Liver (tissue), 9 donors: Measurements from ENCODE around the gene NRG2. TPM values are rescaled to one million over a fixed set of nuclear protein-coding genes. Genes with fewer than 3 reads are reported as not detected.

Experiments used
- DNase-seq: peaks from one replicate; pipeline ENCODE4 v3.0.0-alpha.2; 2017; ENCODE audit warnings: low spot score
- H3K27ac ChIP-seq, 2 donors: one replicate each; pipeline ENCODE4 v1.7.0; 2013; ENCODE audit warnings: inconsistent platforms in 2 of 2, low read length in 2 of 2, control low read depth in 1 of 2, low read depth in 1 of 2, mild to moderate bottlenecking in 1 of 2
- H3K27me3 ChIP-seq, 4 donors: one replicate each; pipeline versions ENCODE4 v1.6.1 to v1.7.0; 2013; ENCODE audit warnings: low read length in 3 of 4, inconsistent platforms in 1 of 4, mild to moderate bottlenecking in 1 of 4, moderate library complexity in 1 of 4; ENCODE audit not compliant: control insufficient read depth in 4 of 4, insufficient read depth in 4 of 4
- H3K36me3 ChIP-seq, 4 donors: one replicate each; pipeline versions ENCODE4 v1.6.1 to v1.7.0; 2013; ENCODE audit warnings: low read length in 3 of 4, mild to moderate bottlenecking in 3 of 4, low read depth in 1 of 4, moderate library complexity in 1 of 4; ENCODE audit not compliant: control insufficient read depth in 4 of 4, insufficient read depth in 3 of 4
- H3K4me1 ChIP-seq, 4 donors: one replicate each; pipeline versions ENCODE4 v1.6.1 to v1.7.0; 2013; ENCODE audit warnings: low read length in 3 of 4, mild to moderate bottlenecking in 3 of 4, moderate library complexity in 1 of 4; ENCODE audit not compliant: control insufficient read depth in 4 of 4, insufficient read depth in 4 of 4
- H3K4me3 ChIP-seq, 3 donors: one replicate each; pipeline versions ENCODE4 v1.6.1 to v1.7.0; 2013; ENCODE audit warnings: low read length in 3 of 3, control low read depth in 1 of 3, low read depth in 1 of 3, mild to moderate bottlenecking in 1 of 3
- H3K9ac ChIP-seq, 2 donors: one replicate each; pipeline ENCODE4 v1.7.0; 2013; ENCODE audit warnings: low read length in 2 of 2, mild to moderate bottlenecking in 2 of 2, moderate library complexity in 2 of 2, control low read depth in 1 of 2, low read depth in 1 of 2
- H3K9me3 ChIP-seq, 4 donors: one replicate each; pipeline versions ENCODE4 v1.6.1 to v1.7.0; 2013; ENCODE audit warnings: low read length in 3 of 4; ENCODE audit not compliant: control insufficient read depth in 4 of 4
- FOXA1 ChIP-seq: IDR thresholded peaks from 2 replicates; pipeline ENCODE4 v1.6.1; 2016; ENCODE audit warnings: antibody characterized with exemption
- FOXA2 ChIP-seq: IDR thresholded peaks from 2 replicates; pipeline ENCODE4 v1.6.1; 2016; ENCODE audit warnings: antibody characterized with exemption
- GABPA ChIP-seq, 2 donors: IDR thresholded peaks in 1 of 2; conservative IDR thresholded peaks in 1 of 2; 2 replicates each; pipeline ENCODE4 v1.6.1; 2016; ENCODE audit warnings: antibody characterized with exemption in 2 of 2, mild to moderate bottlenecking in 1 of 2, moderate library complexity in 1 of 2
- NR2F2 ChIP-seq: IDR thresholded peaks from 2 replicates; pipeline ENCODE4 v1.6.1; 2016; ENCODE audit warnings: antibody characterized with exemption
- RAD21 ChIP-seq, 2 donors: IDR thresholded peaks; 2 replicates each; pipeline ENCODE4 v1.6.1; 2016; ENCODE audit warnings: antibody characterized with exemption in 2 of 2, mild to moderate bottlenecking in 2 of 2
- REST ChIP-seq: IDR thresholded peaks from 2 replicates; pipeline ENCODE4 v1.6.1; 2016; ENCODE audit warnings: antibody characterized with exemption, mild to moderate bottlenecking
- SP1 ChIP-seq: IDR thresholded peaks from 2 replicates; pipeline ENCODE4 v1.6.1; 2018; ENCODE audit warnings: antibody characterized with exemption, mild to moderate bottlenecking
- YY1 ChIP-seq: IDR thresholded peaks from 2 replicates; pipeline ENCODE4 v1.6.1; 2016; ENCODE audit warnings: antibody characterized with exemption, mild to moderate bottlenecking
- WGBS: extraction: QIAGEN DNeasy Blood & Tissue Kit; methylation state at CpG from one replicate; pipeline ENCODE4 v1.1.7; 2013; 5-methylcytosine and 5-hydroxymethylcytosine counted together
- polyA plus RNA-seq, 2 donors: library from polyadenylated mRNA; stranded (reverse) in 1 of 2; unstranded in 1 of 2; fragments of 200-250 nt in 1 of 2; fragments of >200 nt in 1 of 2; fragmentation: Nextera tagmentation in 1 of 2; extraction: Ambion mirVana in 1 of 2; gene quantifications; one replicate each; pipeline versions ENCODE4 v1.2.1 to v1.2.3, GENCODE V29; 2013 to 2015
- total RNA-seq, 2 donors: library from RNA; depleted of rRNA; stranded (reverse); fragments of >200 nt; gene quantifications; one replicate each; pipeline ENCODE4 v1.2.3, GENCODE V29; 2014
- TF ChIP-seq, protein P1 (sequence below): IDR thresholded peaks from 2 replicates; pipeline ENCODE4 v1.6.1; 2016; ENCODE audit warnings: antibody characterized with exemption
- TF ChIP-seq, protein P2 (sequence below): IDR thresholded peaks from 2 replicates; pipeline ENCODE4 v1.6.1; 2016; ENCODE audit warnings: antibody characterized with exemption
- TF ChIP-seq, protein P3 (sequence below): IDR thresholded peaks from 2 replicates; pipeline ENCODE4 v1.6.1; 2016; ENCODE audit warnings: antibody characterized with exemption
- donor health status: healthy.
- donor health status: healthy.
- donor health status: healthy.
- donor health status: healthy.
- donor health status: healthy.

The NRG2 gene
- total and polyA plus RNA-seq, 4 donors = 0.07 to 0.08 TPM; not detected in 2

GRCh38 chr5:139851558-139851957 lies 191.5 kb downstream of the NRG2 start (continued):
- TF ChIP-seq, protein P1, sequence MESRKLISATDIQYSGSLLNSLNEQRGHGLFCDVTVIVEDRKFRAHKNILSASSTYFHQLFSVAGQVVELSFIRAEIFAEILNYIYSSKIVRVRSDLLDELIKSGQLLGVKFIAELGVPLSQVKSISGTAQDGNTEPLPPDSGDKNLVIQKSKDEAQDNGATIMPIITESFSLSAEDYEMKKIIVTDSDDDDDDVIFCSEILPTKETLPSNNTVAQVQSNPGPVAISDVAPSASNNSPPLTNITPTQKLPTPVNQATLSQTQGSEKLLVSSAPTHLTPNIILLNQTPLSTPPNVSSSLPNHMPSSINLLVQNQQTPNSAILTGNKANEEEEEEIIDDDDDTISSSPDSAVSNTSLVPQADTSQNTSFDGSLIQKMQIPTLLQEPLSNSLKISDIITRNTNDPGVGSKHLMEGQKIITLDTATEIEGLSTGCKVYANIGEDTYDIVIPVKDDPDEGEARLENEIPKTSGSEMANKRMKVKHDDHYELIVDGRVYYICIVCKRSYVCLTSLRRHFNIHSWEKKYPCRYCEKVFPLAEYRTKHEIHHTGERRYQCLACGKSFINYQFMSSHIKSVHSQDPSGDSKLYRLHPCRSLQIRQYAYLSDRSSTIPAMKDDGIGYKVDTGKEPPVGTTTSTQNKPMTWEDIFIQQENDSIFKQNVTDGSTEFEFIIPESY = no peak

DNA sequence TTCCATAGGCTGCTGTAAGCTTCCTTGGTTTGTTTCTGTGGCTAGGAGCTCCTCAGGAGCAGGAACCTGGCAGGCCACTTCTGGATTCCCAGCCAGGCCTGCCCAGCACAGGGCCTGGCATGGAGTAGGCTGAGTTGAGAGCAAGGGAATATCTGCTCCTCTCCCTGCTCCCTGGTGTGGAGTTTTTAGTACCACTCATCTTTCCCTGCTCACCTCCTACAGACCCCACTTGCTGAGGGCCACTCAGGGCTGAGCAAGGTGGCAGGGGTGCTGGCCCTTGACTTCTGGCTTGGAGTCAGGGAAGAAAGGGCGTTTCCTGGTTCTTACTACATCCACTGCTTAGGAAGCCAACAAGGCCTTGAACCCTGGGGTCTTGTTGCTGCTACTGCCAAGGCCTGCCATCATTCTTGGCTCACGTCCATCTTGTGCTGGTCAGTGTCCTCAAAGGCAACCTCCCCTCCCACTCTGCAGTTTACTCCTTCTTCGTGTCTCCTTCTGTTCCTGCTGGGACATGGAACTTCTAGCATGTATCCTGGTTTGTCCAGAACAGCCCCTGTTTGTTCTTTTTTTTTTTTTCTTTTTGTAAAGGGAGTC lies 192.6 kb downstream of the NRG2 start:
- H3K4me1 ChIP-seq = peaks cover 5 to 12% (median 9%) of the 10 kb centered on the region in 4 donors
- no peak for DNase-seq
- no peak overlapping the region for H3K4me3 ChIP-seq
- no peaks in the 10 kb centered on the region for H3K27me3 ChIP-seq
- H3K36me3 ChIP-seq = no peaks in the 10 kb centered on the region
- H3K27ac ChIP-seq = no peak overlapping the region
- H3K9me3 ChIP-seq = no peaks in the 10 kb centered on the region
- TF ChIP-seq REST = no peak
- peak; percentile 47 for TF ChIP-seq NR2F2
- no peak for TF ChIP-seq SP1
- TF ChIP-seq, protein P1 = no peak
- no peak for TF ChIP-seq FOXA2
- TF ChIP-seq, protein P2, sequence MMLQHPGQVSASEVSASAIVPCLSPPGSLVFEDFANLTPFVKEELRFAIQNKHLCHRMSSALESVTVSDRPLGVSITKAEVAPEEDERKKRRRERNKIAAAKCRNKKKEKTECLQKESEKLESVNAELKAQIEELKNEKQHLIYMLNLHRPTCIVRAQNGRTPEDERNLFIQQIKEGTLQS = no peak
- TF ChIP-seq YY1 = no peak
- TF ChIP-seq, protein P3, sequence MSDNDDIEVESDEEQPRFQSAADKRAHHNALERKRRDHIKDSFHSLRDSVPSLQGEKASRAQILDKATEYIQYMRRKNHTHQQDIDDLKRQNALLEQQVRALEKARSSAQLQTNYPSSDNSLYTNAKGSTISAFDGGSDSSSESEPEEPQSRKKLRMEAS = no peak
- H3K9ac ChIP-seq = no peak overlapping the region
- 72% methylated on average over 3 of the region's 3 CpGs for WGBS

DNA sequence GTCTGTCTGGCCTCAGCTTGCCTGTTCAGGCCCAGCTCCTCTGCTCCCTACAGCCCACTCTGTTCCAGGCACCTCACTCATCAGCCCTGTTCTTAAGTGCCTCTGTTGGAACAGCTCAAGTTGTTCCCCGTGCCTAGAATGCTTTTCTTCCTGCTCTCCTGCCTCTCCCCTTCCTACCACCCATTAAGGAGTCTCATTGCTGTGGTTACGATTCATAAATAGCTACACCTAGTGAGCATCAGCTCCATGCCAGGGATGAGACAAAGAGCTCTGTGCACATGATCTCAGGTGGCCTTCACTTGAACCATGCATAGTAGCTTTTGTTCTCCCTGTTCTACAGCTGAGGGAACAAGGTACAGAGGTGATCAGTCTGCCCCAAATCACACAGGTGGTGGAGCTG lies 193.2 kb downstream of the NRG2 start:
- H3K4me3 ChIP-seq = no peak overlapping the region
- no peak overlapping the region for H3K9ac ChIP-seq
- H3K9me3 ChIP-seq = no peaks in the 10 kb centered on the region
- DNase-seq = no peak
- peaks cover 5 to 12% (median 9%) of the 10 kb centered on the region in 4 donors for H3K4me1 ChIP-seq
- H3K36me3 ChIP-seq = no peaks in the 10 kb centered on the region
- WGBS = 82% methylated on average over 2 of the region's 2 CpGs
- H3K27ac ChIP-seq = no peak overlapping the region
- no peaks in the 10 kb centered on the region for H3K27me3 ChIP-seq
- no peak for TF ChIP-seq FOXA1
- no peak for TF ChIP-seq FOXA2
- no peak for TF ChIP-seq RAD21 (IDR thresholded peaks at IDR 0.05)
- TF ChIP-seq SP1 = no peak
- TF ChIP-seq GABPA (IDR thresholded peaks at IDR 0.05 in 1 of 2, conservative IDR thresholded peaks at IDR 0.05 in 1 of 2) = no peak
